HFFc6 (cell line): ENCODE results near the gene KBTBD3. TPM values are rescaled to one million over a fixed set of nuclear protein-coding genes. Genes with fewer than 3 reads are reported as not detected.
A peak's percentile ranks its signal among the peaks of the same experiment; 100 is the strongest.

Experiments
- DNase-seq: peaks from one replicate; pipeline ENCODE4 v3.0.0-alpha.2; 2018
- H3K27ac Mint-ChIP-seq: 2 replicates; pipeline ENCODE4 v1.8.0; 2020; ENCODE audit warnings: mild to moderate bottlenecking, mixed read lengths
- H3K27me3 Mint-ChIP-seq: 2 replicates; pipeline ENCODE4 v1.8.0; 2021; ENCODE audit warnings: mild to moderate bottlenecking, moderate library complexity, mixed read lengths; ENCODE audit not compliant: insufficient read depth
- H3K36me3 Mint-ChIP-seq: 2 replicates; pipeline ENCODE4 v1.8.0; 2021; ENCODE audit warnings: low read depth, mixed read lengths
- H3K4me1 Mint-ChIP-seq: 2 replicates; pipeline ENCODE4 v1.8.0; 2020; ENCODE audit warnings: low read depth, mixed read lengths
- H3K4me3 Mint-ChIP-seq: 2 replicates; pipeline ENCODE4 v1.8.0; 2020; ENCODE audit warnings: mild to moderate bottlenecking, moderate library complexity, mixed read lengths
- H3K9me3 Mint-ChIP-seq: 2 replicates; pipeline ENCODE4 v1.8.0; 2020; ENCODE audit warnings: mild to moderate bottlenecking, mixed read lengths
- CTCF ChIP-seq: fragments of 200-600 bp; sonication (generic); IDR thresholded peaks from 2 replicates; pipeline ENCODE4 v1.5.0; 2021; ENCODE audit warnings: antibody characterized with exemption, mild to moderate bottlenecking
- total RNA-seq, 6 experiments: library from RNA; stranded (reverse); fragmentation: NEBNext Ultra II Directional; extraction: Animal tissue kit (Norgen Biotek cat#: 25700); gene quantifications; 2 replicates in 1 of 6; 3 replicates in 5 of 6; pipeline ENCODE4 v1.2.3, GENCODE V29; 2021

The KBTBD3 gene
- total RNA-seq, 6 experiments from 2014 or later = 2.4 to 5.0 (median 4.0) TPM

GRCh38 chr11:106021967-106022794, 55.0 kb downstream of the KBTBD3 start, which contains the start of gene MSANTD4:
TSS of gene MSANTD4 (minus strand) at chr11:106022240. CDS start at chr11:106010917, 11,323 bp downstream.
- Mint-ChIP-seq H3K27me3 (peaks cover 1% of the 10 kb centered on the region), H3K4me1 (peaks cover 43% of the 10 kb centered on the region), H3K27ac (peak within 1 kb of the TSS; percentile 91), H3K9me3 (peaks cover 6% of the 10 kb centered on the region; the same call in 1 of the 2 replicates), H3K36me3 (peaks cover 14% of the 10 kb centered on the region), H3K4me3 (peak within 1 kb of the TSS; percentile 97)
- DNase-seq = peak; percentile 100
- no peak; the same call in 1 of the 2 replicates for TF ChIP-seq CTCF

- peaks cover 6% of the 10 kb centered on the region; the same call in 1 of the 2 replicates for H3K9me3 Mint-ChIP-seq
- H3K27ac Mint-ChIP-seq = peak overlapping the region; percentile 91
- H3K36me3 Mint-ChIP-seq = peaks cover 14% of the 10 kb centered on the region
- peak; percentile 13 for DNase-seq
- peak overlapping the region; percentile 97 for H3K4me3 Mint-ChIP-seq
- TF ChIP-seq CTCF = no peak
- no peaks in the 10 kb centered on the region; the same call in none of the 2 replicates for H3K27me3 Mint-ChIP-seq
- H3K4me1 Mint-ChIP-seq = peaks cover 43% of the 10 kb centered on the region
Observed at GRCh38 chr11:106021181-106021966, 55.8 kb downstream of the KBTBD3 start.

GRCh38 chr11:106017093-106017492, 60.1 kb downstream of the KBTBD3 start:
- DNase-seq = no peak
- Mint-ChIP-seq H3K27ac (no peak overlapping the region), H3K4me1 (peaks cover 42% of the 10 kb centered on the region), H3K9me3 (no peaks in the 10 kb centered on the region), H3K27me3 (no peaks in the 10 kb centered on the region; the same call in 1 of the 2 replicates), H3K4me3 (no peak overlapping the region), H3K36me3 (peaks cover 14% of the 10 kb centered on the region)
- TF ChIP-seq CTCF = no peak

- no peaks in the 10 kb centered on the region for H3K9me3 Mint-ChIP-seq
- no peak for TF ChIP-seq CTCF
- H3K27me3 Mint-ChIP-seq = no peaks in the 10 kb centered on the region; the same call in none of the 2 replicates
- DNase-seq = no peak
- H3K36me3 Mint-ChIP-seq = peaks cover 21% of the 10 kb centered on the region
- no peak overlapping the region for H3K4me3 Mint-ChIP-seq
- peaks cover 37% of the 10 kb centered on the region for H3K4me1 Mint-ChIP-seq
- no peak overlapping the region for H3K27ac Mint-ChIP-seq
Observed at GRCh38 chr11:106015066-106015465, 62.1 kb downstream of the KBTBD3 start.

GRCh38 chr11:106014620-106015019, 62.5 kb downstream of the KBTBD3 start:
- peaks cover 21% of the 10 kb centered on the region for H3K36me3 Mint-ChIP-seq
- no peak for DNase-seq
- no peak overlapping the region for H3K4me3 Mint-ChIP-seq
- peaks cover 32% of the 10 kb centered on the region for H3K4me1 Mint-ChIP-seq
- no peak overlapping the region for H3K27ac Mint-ChIP-seq
- TF ChIP-seq CTCF = no peak
- H3K27me3 Mint-ChIP-seq = no peaks in the 10 kb centered on the region; the same call in none of the 2 replicates
- no peaks in the 10 kb centered on the region for H3K9me3 Mint-ChIP-seq
